Endothelial cell (in vitro differentiated cells): Measurements from ENCODE around the gene FRMD8. TPM values are rescaled to one million over a fixed set of nuclear protein-coding genes. Genes with fewer than 3 reads are reported as not detected.

Experiments used
- DNase-seq: peaks from one replicate; pipeline ENCODE4 v3.0.0; 2021; ENCODE audit warnings: low spot score
- H3K27ac Mint-ChIP-seq: one replicate; pipeline ENCODE4 v1.8.0; 2021; ENCODE audit warnings: mixed read lengths, inconsistent platforms; ENCODE audit not compliant: unreplicated experiment
- H3K27me3 Mint-ChIP-seq: one replicate; pipeline ENCODE4 v1.8.0; 2021; ENCODE audit warnings: mild to moderate bottlenecking, moderate library complexity, mixed read lengths, inconsistent platforms; ENCODE audit not compliant: unreplicated experiment
- H3K36me3 Mint-ChIP-seq: one replicate; pipeline ENCODE4 v1.8.0; 2021; ENCODE audit warnings: mild to moderate bottlenecking, low read depth, mixed read lengths, inconsistent platforms; ENCODE audit not compliant: unreplicated experiment
- H3K4me1 Mint-ChIP-seq: one replicate; pipeline ENCODE4 v1.8.0; 2021; ENCODE audit warnings: mild to moderate bottlenecking, mixed read lengths, inconsistent platforms; ENCODE audit not compliant: unreplicated experiment
- H3K4me3 Mint-ChIP-seq: one replicate; pipeline ENCODE4 v1.8.0; 2021; ENCODE audit warnings: mild to moderate bottlenecking, mixed read lengths, inconsistent platforms; ENCODE audit not compliant: unreplicated experiment
- H3K9me3 Mint-ChIP-seq: one replicate; pipeline ENCODE4 v1.8.0; 2021; ENCODE audit warnings: mixed read lengths, inconsistent platforms; ENCODE audit not compliant: unreplicated experiment
- total RNA-seq: library from RNA; stranded (reverse); fragmentation: NEBNext Ultra II Directional; extraction: Animal tissue kit (Norgen Biotek cat#: 25700); gene quantifications from one replicate; pipeline ENCODE4 v1.2.1, GENCODE V29; 2021; ENCODE audit not compliant: unreplicated experiment
- TF ChIP-seq, protein P1 (sequence below): fragments of 200-600 bp; sonication (generic); IDR thresholded peaks from one replicate; pipeline ENCODE4 v1.5.0; 2021; ENCODE audit warnings: antibody characterized with exemption; ENCODE audit not compliant: unreplicated experiment

Gene FRMD8
- total RNA-seq, 1 donor from 2014 or later: 76.0 TPM

DNA sequence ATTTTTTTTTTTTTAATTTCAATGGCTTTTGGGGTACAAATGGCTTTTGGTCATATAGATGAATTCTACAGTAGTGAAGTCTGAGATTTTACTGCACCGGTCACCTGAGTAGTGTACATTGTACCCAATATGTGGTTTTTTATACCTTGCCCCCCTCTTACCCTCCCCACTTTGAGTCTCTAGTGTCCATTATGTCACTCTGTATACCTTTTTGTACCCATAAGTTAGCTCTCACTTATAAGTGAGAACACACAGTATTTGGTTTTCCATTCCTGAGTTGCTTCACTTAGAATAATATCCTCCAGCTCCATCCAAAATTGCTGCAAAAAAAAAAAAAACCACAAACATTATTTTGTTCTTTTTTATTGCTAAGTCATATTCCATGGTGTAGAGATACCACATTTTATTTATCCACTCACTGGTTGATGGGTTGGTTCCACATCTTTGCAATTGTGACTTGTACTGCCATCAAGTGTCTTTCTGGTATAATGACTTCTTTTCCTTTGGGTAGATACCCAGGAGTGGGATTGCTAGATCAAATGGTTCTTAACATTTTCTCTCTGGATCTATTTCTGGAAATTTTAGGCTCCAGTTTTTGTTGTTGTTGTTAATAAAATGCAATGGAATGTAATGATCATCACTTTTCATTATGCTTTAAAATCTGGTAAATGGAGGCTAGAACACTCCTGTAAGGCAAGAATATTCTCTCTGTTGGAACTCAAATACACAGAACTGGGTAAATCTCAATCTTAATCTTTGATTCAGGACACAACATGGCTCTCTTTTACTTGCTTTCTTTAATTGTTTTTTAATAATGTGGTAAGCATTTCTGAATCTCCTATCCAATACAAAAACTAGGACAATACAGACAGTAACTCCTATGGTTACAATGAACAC lies 46.5 kb downstream of the FRMD8 start:
- Mint-ChIP-seq H3K36me3 (peaks cover 20% of the 10 kb centered on the region), H3K27ac (no peak overlapping the region), H3K9me3 (no peaks in the 10 kb centered on the region), H3K27me3 (peaks cover 1% of the 10 kb centered on the region), H3K4me1 (peaks cover 15% of the 10 kb centered on the region), H3K4me3 (no peak overlapping the region)
- TF ChIP-seq, protein P1, sequence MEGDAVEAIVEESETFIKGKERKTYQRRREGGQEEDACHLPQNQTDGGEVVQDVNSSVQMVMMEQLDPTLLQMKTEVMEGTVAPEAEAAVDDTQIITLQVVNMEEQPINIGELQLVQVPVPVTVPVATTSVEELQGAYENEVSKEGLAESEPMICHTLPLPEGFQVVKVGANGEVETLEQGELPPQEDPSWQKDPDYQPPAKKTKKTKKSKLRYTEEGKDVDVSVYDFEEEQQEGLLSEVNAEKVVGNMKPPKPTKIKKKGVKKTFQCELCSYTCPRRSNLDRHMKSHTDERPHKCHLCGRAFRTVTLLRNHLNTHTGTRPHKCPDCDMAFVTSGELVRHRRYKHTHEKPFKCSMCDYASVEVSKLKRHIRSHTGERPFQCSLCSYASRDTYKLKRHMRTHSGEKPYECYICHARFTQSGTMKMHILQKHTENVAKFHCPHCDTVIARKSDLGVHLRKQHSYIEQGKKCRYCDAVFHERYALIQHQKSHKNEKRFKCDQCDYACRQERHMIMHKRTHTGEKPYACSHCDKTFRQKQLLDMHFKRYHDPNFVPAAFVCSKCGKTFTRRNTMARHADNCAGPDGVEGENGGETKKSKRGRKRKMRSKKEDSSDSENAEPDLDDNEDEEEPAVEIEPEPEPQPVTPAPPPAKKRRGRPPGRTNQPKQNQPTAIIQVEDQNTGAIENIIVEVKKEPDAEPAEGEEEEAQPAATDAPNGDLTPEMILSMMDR: no peak
- DNase-seq: no peak

DNA sequence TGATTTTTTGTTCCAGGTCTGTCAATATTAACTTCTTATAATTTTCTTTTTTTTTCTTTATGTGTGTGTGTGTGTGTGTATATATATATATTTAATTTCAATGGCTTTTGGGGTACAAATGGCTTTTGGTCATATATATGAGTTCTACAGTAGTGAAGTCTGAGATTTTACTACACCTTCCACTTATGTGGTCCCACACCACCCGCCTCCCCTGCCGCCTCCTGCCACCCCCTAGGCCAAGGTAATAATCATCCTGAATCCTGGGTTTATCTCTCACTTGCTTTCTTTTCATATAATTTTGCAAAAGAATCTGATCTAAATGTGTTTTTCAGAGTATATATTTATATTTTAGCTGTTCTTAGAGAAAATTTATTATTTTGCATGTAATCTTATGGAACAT lies 47.2 kb downstream of the FRMD8 start:
- TF ChIP-seq, protein P1: no peak
- Mint-ChIP-seq H3K27ac (no peak overlapping the region), H3K4me3 (no peak overlapping the region), H3K36me3 (peaks cover 20% of the 10 kb centered on the region), H3K27me3 (peaks cover 1% of the 10 kb centered on the region), H3K9me3 (no peaks in the 10 kb centered on the region), H3K4me1 (peaks cover 11% of the 10 kb centered on the region)
- DNase-seq: no peak

DNA sequence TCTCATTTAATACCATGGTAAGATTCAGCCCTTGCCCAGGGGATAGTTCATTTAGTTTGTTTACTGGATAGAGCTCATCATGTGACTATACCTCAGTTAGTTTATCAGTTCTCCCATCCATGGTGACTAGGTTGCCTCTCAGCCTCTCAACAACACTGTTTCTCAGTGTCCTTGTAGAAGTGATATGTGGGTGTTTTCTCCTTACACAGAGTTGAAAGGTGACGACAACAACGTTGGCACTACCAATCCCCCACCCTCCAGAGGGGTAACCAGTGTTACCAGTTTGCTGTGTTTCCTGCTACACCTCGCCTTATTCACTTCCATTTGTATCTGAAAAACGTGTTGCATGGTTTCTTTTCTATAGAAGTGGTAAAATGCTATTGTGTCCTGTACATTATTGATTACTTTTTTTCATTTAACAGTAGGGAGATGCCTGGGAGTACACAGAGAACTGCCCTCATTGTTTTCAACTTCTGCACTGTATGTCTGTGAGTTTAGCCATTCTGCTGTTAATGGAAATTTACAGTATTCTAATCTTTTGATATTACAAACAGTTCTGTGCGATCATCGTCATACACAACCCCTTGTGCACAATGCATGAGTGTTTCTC lies 47.7 kb downstream of the FRMD8 start:
- TF ChIP-seq, protein P1: no peak
- Mint-ChIP-seq H3K36me3 (peaks cover 20% of the 10 kb centered on the region), H3K9me3 (no peaks in the 10 kb centered on the region), H3K4me3 (no peak overlapping the region), H3K27me3 (peaks cover 1% of the 10 kb centered on the region), H3K4me1 (peaks cover 11% of the 10 kb centered on the region), H3K27ac (no peak overlapping the region)
- DNase-seq: no peak

DNA sequence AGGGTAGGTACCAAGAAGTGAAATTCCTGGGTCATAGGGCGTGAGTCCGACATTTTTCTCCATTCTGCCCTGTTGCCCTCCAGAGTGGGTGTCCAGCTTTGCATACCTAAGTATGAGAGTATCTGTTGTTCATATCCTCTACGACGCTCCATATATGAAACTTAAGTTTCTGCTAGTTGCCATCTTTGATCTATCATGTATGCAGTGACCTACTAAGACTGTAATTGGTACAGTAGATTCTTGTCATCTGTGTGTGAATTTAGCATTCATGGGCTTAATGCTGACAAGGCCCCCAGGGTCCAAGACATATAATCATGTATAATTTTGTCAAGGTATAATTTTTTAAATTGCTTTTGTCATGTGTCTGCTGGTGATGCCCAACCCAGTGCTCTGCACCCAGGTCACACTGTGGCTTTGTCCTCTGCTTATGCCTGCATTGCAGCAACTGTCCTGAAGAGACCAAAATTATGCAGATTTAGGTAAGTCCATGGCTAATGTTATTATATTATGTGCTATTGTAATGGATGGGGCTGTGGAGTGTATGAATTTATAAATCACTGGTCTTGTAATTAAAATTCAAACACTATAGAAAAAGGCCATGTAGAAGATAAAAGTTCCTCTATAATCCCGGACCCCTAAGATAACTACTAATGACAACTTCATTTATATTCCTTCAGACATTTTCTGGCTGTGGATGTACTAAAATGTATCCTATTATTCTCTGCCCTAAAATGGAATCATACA lies 48.4 kb downstream of the FRMD8 start:
- Mint-ChIP-seq H3K27ac (peak overlapping the region; percentile 44), H3K4me3 (no peak overlapping the region)

More for the DNA sequence above, 48.4 kb downstream of the FRMD8 start:
- DNase-seq: no peak
- peaks cover 1% of the 10 kb centered on the region for H3K27me3 Mint-ChIP-seq
- H3K4me1 Mint-ChIP-seq: peaks cover 4% of the 10 kb centered on the region
- peaks cover 20% of the 10 kb centered on the region for H3K36me3 Mint-ChIP-seq
- H3K9me3 Mint-ChIP-seq: no peaks in the 10 kb centered on the region
- TF ChIP-seq, protein P1: no peak
